Activated gamma-delta T cell (primary cell): Measurements from ENCODE around the gene PIRT.

ENCODE experiments used
- DNase-seq: peaks from one replicate; lab custom pipeline; 2025; lab: John Stamatoyannopoulos, UW

Gene PIRT

GRCh38 chr17:10789694-10790271, 48.1 kb downstream of the PIRT start:
- DNase-seq = no peak

DNA sequence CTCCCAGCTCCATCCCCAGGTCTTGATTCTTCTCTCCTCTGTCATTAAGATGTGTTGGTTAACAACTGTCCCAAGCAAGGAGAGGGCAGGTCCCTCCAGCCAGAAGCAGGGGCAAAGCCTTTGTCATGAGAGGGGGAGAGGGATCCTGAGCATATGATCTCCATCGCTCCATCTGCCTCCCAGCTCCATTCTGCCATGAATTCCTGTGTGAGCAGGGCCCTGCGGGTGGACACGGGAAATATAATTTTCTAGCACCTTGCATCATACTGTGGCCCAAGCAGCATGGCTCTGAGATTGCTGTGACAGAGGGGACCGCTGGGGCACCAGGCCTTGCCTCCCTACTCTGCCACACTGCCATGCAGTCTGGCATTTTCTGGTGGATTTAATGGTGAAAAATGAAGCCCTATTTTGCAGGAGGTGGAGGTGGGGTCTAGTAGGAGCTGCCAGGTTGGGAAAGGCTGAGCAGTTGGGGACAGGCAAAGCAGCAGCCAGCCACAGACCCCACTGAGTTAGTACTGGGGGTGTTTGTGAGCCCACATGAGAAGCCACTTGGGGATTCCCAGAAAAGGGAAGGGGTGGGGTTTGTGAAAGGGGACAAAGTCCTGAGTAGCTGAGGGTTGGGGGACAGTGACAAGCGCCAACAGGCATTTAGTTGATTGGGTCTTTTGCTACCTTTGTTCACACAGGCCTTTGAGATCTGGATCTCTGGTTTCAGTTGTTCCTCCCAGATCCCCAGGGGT, 50.4 kb downstream of the PIRT start:
- no peak for DNase-seq

DNA sequence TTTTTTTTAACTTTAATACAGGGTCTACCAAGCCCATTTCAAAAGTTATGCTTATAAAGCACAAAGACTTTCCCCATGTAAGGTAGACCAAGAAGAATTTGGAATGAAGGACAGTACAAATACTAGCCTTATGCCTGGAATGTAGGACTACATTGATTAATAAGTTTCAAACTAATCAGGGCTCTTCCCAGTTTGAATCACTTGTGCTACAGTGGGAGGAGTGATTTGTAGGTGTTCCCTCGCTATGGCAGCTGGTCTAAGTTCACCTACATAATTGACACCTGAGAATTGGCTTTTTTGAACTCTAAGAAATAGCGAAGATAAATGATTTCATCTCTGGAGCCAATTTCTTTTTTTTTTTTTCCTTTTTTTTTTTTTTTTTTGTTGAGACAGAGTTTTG, 52.6 kb downstream of the PIRT start:
- no peak for DNase-seq

GRCh38 chr17:10779609-10780008, 58.3 kb downstream of the PIRT start:
- no peak for DNase-seq

DNA sequence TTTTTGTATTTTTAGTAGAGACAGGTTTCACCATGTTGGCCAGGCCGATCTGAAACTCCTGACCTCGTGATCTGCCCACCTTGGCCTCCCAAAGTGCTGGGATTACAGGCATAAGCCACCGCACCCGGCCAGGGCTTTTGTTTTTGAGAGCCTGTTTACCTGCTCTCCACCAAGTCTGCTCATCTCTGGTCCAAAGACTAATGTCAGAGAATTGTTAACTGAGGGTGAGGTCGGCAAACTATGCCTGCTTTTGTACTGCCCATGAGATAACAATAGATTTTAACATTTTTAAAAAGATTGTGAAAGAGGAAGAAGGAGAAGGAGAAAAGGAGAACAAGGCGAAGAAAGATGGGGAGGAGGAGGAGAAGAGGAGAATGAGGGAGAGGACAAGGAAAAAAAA, 60.0 kb downstream of the PIRT start:
- no peak for DNase-seq

- no peak for DNase-seq
These were observed 60.6 kb downstream of the PIRT start for GRCh38 chr17:10777131-10777807.

GRCh38 chr17:10776381-10776780, 61.5 kb downstream of the PIRT start:
- DNase-seq = no peak

- DNase-seq = no peak
These were observed 62.0 kb downstream of the PIRT start for GRCh38 chr17:10775740-10776356.

- DNase-seq = no peak
These were observed 62.8 kb downstream of the PIRT start for GRCh38 chr17:10775058-10775457.

DNA sequence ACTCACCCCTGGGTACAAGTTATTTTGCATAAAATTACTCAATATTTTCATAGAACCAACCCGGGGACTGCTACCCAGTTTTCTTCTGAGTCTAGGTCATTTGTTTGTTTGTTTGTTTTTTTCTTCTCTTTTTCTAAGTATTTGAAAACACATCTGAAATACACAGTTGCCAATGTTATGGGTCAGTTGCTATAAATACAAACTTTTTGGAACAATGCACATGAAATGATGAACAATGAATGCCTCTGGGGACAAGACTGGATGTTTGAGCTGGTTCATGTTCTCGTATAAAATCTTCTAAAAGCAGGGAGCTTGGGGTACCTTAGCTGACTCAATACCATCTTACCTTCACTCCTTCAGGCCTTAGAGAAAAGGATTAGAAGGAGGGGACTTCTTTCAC, 64.5 kb downstream of the PIRT start:
- DNase-seq = no peak
